CD4-positive, alpha-beta T cell treated with Interleukin-4 for 1 hour (primary cell): Measurements from ENCODE around the gene IFNL4.
"Not testable (repeated sequence)": the region's sequence is repeated elsewhere in the genome, so short reads cannot be mapped to it uniquely, and the experiment has no call there.

Source experiments
- DNase-seq, 2 donors: peaks; one replicate each; pipeline ENCODE4 v3.0.0-alpha.2; 2020 to 2022

The IFNL4 gene

DNA sequence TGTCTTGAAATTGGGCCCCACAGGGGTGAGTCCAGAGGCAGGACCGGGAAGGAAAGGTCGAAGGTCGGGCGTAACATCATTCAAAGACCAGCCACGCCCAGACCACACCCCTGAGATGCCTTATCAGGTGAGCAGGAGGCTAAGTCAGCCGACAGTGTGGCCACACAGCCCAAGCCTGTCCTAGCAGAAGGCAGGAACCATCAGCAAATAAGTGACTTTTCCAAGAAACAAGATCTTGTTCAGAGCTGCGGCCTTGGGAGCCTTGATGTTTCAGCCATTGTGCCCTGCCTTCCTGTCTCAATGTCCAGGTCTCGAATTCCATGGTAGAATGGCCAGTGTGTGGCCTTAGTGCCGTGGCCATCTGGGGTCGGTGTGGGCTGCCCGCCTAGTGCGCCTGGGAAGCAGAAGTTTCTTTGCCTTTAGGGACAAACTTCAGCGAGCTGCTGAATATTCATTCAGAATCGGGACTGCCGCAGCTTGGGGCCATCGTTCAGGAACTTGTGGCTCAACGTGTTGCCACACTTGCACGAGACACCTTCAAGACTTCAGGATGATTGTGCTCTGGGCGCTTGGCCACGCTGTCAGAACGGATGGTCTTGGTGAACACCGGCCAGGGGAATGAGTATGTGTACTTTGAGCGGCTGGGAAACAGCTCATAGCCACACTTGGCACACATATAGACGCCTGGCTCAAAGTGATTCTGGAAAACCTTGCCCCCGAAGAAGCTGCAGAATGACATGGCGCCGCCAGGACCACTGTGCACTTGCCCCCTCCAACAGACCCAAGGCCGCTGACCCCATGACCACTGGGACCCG, 6.1 kb upstream of the IFNL4 start:
- no peak for DNase-seq

DNA sequence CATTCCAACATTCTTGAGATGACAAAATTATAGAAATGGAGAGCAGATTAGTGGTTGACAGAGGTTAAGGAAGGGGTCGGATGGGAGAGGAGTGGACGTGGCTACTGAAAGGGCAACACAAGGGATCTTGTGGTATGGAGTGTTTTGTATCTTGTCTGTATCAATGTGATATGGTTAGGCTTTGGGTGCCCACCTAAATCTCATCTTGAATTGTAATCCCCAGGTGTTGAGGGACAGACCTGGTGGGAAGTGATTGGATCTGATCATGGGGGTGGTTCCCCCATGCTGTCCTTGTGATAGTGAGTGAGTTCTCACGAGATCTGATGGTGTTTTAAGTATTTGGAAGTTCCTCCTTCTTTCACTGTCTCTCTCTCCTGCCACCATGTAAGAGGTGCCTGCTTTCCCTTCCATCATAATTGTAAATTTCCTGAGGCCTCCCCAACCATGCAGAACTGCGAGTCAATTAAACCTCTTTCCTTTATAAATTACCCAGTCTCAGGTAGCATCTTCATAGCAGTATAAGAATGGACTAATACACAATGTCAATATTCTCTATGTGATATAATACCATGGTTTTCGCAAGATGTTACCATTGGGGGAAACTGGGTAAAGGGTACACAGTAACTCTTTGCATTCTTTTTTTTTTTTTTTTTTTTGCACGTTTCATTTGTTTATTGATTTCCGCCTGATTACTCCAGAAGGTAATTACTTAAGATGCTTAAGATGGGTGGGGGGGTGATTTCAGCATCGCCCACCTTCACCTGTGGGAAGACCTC, 4.9 kb upstream of the IFNL4 start:
- DNase-seq, result no peak

DNA sequence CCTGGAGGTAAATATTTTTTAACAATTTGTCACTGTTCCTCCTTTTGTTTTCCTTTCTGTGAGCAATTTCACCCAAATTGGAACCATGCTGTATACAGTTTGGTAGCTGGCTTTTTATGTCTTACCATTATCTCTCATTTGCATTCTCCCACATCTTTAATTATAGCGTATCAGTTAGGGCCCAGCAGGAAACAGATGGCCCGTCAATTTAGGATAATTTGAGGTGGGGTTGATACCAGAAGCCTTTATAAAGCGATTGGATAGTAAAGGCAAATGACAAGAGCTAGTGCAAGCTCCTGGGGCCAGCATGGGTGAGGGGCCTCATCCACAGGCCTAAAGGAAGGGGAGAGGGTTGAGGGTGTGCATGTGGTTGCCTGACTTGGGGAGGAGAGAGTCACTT, 3.8 kb upstream of the IFNL4 start:
- DNase-seq, result no peak

DNA sequence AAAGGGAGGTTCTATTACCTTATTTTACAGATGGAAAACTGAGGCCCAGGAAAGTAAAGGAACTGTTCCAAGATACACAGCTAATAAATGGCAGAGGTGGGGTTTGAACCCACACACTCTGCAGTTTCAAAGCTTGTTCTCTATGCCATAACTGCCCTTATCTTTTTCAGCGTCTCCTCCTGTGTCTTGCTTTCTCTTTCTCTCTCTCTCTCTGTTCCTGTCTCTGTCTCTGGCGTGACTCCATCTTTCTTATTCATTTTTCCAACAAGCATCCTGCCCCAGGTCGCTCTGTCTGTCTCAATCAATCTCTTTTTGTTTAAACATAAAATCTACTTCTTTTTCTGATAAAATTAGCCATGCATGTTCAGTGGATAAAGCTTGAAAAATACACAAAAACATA, 3.2 kb upstream of the IFNL4 start:
- no peak for DNase-seq

DNA sequence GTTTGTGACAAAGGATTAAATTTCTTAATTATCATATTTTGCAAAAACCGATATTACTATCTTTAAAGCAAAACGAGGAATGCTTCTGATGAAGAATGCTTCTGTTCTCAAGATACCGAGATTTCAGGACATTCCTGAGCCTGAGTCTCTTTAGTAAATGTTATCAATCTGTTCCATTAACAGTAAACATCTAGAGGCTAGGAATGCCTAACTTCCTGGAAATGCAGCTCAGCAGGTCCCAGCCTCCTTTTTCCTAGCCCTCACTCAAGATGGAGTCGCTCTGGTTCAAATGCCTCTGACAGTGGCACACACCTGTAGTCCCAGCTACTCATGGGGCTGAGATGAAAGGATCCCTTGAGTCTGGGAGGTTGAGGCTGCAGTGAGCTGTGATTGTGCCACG, 2.4 kb upstream of the IFNL4 start:
- DNase-seq, result no peak

DNA sequence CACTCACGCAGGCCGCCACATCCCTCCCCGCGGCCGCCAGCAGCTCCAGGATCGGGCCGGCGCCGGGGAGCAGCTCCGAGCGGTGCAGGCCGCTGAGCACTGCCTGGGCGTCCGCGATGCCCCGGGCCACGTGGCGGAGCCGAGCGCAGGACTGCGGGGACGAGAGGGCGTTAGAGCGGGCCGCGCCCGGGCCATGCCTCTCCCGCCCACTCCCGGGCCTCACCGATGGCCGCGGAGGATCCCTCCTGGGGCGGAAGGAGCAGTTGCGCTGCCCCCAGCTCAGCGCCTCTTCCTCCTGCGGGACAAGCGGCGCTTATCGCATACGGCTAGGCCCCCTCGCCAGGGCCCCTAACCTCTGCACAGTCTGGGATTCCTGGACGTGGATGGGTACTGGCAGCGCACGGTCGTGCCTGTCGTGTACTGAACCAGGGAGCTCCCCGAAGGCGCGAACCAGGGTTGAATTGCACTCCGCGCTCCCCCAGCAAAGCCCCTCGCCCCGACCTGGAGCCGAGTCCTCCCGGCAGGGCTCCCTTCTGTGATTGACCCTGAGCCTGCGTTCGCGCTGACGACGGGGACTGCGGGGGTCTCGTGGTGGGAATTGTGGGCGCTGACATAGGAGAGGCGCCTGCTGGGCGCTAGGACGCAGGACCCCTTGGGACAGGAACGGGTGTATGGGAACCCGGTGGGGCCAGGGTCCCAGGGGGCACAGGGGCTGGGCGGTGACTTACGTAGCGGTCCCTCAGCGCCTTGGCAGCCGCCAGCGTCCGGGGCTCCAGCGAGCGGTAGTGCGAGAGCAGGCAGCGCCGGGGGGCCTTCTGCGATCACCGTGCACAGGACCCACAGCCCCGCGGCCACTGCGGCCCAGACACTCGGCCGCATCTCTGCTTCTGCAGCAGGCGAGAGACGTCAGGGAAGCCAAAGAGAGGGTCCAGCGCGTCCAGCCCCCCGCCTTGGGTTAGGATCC, 673 bp downstream of the IFNL4 start:
- no peak for DNase-seq

DNA sequence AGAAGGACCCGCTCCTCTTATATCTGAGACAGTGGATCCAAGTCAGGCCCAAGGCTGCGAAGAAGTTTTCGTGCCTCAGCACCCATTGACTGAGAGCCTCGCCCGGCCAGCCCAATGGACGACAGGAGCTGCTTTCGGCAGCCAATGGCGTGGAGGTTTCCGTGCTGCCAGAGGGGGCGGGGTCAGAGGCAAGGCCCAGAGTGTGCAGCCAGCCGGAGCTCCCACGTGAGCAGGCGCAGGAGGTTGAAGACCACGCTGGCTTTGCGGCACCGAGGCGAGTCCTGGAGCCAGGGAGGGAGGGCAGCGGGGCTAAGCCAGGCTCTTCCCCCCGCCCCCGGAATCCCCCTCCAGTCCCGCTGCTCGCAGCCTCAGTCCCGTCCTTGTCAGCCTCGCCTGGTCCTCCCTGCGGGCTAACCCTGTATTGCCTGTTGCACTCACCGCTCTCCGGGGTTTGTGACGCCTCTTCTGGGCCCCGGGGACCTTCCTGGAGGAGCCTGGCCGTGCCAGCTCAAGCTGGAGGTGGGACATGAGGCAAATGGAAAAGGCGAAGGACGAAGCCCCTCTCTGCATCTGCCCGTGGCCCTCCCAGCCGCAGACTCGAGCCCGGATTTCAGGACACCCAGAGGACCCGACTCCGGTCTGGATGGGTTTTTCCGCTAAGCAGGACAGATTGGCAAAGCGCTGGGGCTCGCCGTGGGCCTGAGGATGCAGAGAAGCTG, 1.5 kb downstream of the IFNL4 start:
- peak; percentile 30 to 57 for DNase-seq

DNA sequence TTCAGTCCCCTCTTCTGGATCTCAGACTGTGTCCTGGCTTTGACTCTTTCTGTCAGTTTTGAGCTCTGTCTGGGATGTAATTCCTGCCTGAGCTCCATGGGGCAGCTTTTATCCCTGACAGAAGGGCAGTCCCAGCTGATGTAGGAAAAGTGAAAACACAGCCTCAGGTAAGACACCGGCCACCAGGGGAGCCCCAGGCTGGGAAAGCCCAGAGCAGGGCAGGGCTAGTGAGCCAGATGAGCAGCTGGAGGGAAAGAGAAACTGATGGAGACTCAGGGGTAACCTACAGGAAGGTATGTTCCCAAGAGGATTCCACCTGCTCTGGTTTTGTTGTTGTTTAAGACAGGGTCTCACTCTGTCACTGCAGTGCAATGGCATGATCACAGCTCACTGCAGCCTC, 3.5 kb downstream of the IFNL4 start:
- DNase-seq, result not testable (repeated sequence)

DNA sequence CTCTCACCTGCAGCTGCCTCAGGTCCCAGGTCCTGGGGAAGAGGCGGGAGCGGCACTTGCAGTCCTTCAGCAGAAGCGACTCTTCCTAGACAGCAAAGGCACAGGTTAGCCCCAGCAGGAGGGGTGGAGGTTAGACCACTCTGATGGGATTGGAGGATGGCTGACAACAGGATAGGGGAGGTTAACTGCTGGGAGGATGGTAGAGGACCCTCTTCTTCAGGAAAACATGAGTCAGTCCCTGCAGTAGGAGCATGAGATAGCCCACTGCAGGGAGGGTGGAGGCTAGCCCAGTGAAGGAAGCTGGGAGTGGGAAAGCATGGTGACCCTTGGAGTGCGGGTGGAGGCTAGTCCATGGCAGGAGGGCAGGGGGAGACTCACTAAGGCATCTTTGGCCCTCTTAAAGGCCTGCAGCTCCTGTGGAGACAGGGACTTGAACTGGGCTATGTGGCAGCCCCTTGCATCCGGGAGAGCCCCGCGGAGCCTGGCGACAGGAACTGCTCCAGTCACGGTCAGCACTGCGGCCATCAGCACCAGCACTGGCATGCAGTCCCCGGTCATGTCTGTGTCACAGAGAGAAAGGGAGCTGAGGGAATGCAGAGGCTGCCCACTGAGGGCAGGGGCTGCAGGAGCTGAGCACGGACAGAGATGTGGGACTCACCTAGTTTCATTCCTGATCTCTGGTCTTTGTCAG, 4.1 kb downstream of the IFNL4 start, which contains the start of gene IFNL3:
Gene IFNL3 (minus strand): TSS at position 597 of the 691 bp plus-strand sequence. CDS start 39 bp downstream, at position 558.
- DNase-seq, result not testable (repeated sequence)

DNA sequence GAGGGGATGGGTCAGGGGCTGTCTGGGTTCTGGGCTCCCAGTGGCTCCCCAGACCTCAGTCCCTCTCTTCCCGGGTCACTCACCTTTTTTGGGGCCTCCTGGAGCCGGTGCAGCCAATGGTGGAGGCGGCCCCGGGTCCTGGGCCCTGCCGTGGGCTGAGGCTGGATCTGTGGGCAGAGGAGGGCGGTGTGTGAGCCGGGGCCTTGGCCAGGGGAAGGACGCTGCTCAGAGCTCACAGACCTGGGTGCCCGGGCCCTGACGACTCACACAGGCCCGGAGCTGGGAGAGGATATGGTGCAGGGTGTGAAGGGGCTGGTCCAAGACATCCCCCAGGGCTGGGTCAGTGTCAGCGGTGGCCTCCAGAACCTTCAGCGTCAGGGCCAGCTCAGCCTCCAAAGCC, 4.9 kb downstream of the IFNL4 start:
- DNase-seq, result not testable (repeated sequence)

DNA sequence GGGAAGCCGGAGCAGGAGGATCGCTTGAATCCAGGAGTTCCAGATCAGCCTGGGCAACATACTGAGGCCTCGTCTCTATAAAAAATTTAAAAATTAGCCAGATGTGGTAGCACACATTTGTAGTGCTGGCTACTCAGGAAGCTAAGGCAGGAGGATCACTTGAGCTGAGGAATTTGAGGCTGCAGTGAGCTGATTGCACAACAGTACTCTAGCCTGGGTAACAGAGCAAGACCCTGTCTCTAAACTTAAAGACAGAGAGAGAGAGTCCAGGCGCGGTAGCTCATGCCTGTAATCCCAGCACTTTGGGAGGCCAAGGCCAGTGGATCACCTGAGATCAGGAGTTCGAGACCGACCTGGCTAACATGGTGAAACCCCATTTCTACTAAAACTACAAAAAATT, 8.2 kb downstream of the IFNL4 start:
- DNase-seq, result no peak

DNA sequence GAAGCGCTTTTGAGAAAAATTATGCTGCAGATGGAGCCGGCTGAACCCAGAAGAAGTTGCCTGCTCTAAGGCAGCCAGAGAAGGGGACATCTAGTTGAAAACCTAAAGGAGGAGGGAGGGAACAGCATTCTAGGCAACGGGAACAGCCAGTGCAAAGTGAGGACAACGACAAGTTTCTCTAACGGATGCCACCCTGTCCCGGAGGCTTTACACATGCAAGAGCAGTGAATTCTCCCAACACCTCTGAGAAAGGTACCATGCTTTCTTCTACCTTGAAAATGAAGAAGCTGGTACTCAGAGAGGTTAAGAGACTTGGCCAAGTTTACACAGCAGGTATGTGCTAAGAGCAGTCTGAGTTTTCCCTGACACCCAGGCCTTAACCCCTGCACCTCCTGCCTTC, 9.7 kb downstream of the IFNL4 start:
- DNase-seq, result no peak

DNA sequence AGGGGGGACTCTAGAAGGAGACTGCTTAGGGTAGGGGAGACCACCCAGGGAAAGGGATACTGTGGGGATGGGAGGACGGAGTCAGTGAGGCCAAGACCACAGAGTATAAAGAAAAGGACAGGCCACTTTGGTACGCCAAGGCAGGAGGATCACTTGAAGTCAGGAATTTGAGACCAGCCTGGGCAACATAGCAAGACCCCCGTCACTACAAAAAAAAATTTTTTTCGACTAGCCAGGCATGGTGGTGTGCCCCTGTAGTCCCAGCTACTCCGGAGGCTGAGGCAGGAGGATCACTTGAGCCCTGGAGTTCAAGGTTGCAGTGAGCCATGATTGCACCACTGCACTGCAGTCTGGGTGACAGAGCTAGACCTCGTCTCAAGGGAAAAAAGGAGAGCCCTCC, 10.4 kb downstream of the IFNL4 start:
- no peak for DNase-seq

DNA sequence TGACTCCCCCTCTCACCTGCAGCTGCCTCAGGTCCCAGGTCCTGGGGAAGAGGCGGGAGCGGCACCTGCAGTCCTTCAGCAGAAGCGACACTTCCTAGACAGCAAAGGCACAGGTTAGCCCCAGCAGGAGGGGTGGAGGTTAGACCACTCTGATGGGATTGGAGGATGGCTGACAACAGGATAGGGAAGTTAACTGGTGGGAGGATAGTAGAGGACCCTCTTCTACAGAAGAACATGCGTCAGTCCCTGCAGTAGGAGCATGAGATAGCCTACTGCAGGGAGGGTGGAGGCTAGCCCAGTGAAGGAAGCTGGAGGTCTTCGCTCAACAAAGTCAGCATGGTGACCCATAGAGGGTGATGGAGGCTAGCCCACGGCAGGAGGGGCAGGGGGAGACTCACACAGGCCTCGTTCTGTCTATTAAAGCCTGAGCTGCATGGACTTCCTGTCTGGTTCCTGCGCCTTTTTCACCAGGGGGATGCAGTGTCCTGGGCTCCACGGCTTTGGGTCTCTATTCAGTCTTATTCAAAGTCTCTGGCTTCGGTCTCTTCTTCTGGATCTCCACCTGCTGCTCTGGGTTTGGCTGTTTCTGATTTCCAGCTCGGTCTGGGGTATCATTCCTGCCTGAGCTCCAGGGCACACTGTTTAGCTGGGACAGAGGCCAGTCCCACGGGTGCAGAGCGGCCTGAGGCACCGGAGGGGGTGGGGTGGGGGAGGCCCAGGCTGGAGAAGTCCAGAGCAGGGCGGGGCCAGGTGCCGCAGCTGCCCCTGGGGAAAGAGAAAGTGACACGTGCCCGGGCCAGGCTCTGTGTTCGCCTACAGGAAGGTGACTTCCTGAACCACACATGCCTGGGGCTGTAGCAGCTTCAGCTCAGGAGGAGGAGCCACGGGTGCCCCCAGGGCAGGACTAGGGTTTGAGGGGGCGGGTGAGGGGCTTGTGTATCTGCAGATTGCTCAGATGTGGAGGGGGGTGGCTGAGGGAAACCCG, 11.2 kb downstream of the IFNL4 start:
- peak; percentile 38 to 44 for DNase-seq

DNA sequence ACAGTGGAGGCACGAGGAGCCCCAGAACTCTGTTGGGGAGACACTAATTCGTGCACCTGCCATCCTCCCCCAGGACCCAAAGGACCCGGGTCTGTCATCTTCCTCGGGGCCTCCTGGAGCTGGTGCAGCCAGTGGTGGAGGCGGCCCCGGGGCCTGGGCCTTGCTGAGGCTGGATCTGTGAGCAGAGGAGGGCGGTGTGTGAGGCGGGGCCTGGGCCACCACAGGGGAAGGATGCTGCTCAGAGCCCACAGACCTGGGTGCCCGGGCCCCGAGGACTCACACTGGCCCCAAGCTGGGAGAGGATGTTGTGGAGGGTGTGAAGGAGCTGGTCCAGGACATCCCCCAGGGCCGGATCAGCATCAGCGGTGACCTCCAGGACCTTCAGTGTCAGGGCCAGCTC, 12.1 kb downstream of the IFNL4 start:
- peak; percentile 14 to 26 for DNase-seq

DNA sequence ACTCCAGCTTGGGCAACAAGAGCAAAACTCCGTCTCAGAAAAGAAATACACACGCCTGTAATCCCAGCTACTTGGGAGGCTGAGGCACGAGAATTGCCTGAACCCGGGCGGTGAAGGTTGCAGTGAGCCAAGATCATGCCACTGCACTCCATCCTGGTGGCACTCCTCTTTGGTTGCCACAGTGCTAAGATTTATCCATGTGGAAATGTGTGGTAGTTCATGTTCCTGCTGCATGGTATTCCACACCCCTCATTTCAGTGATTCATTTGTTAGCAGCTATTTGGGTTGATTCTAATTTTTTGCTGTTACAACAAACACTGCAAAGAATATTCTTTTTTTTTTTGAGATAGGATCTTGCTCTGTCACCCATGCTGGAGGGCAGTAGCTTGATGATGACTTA, 15.9 kb downstream of the IFNL4 start:
- no peak for DNase-seq

DNA sequence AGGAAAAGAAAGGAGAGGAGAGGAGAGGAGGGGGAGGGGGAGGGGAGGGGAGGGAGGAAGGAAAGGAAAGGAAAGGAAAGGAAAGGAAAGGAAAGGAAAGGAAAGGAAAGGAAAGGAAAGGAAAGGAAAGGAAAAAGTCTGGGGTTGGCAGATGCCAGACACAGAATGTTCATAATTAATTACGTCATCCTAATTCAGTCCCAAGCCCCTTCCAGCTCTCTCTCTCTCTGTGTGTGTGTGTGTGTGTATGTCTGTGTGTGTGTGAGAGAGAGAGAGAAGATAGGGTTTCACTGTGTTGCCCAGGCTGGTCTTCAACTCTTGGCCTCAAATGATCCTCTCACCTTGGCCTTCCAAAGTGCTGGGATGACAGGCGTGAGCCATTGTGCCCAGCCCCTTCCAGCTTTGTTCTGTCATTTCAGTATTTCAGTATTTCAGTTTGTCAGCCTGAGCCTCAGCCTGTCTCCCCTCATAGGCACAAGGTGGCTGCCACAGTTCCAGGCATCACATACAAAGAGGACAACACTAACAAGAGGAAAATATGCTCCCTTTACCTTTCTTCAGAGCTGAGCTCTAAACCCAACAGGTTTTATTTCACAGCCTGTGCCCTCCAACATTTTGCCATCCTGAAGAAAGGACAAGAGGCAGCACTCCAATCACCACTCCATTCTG, 18.4 kb downstream of the IFNL4 start:
- no peak for DNase-seq

DNA sequence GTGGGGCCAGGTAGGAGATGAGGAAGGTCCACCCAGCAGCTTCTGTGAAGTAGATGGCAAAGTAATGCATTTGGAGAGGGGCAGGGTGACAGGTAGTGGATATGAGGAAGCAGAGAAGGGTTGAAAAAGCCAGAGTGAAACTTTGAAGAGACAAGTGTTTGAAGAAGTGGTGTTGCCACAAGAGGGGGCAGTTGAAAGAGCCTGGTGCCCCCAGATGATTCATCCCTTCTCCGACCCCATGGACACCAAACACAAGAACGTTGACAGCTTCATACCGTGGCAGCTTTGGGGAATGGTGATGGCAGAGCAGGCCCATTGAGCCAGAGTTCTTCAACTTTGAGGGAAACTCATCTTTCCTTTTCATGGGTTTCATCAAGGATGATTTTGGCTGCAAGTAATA, 23.7 kb downstream of the IFNL4 start:
- peak in 1 of 2 donors; percentile 6 for DNase-seq

DNA sequence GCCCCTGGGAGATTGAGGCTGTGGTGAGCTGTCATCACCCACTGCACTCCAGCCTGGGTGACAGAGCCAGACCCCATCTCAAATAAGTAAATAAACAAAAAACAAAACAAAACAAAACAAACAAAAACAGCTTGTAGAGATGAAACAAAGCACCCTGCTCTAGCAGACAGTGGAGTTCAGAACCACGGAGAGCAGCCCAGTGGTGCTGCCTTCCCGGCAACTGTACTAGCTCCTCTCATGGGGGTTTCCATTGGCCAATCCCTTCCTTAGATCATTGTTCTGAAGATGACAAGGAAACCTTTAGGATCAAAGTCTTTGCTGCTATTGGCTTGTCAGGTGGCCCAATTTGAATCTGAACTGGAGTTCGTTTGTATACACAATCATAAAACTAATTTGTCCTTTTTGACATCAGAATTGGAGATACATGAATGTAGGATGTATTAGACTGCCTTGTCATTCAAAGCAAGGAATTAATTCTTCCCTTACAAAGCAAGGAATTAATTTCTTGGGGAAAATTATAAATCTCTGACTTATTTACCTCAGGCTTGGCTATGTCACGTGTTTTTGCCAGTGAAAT, 24.9 kb downstream of the IFNL4 start:
- DNase-seq, result no peak
